ENCODE results near the gene ENTR1. TPM values are rescaled to one million over a fixed set of nuclear protein-coding genes. Genes with fewer than 3 reads are reported as not detected.
"Not testable (repeated sequence)": the region's sequence is repeated elsewhere in the genome, so short reads cannot be mapped to it uniquely, and the experiment has no call there.

The ENTR1 gene
- total RNA-seq, 1 experiment from 2014 or later: 196 TPM

DNA sequence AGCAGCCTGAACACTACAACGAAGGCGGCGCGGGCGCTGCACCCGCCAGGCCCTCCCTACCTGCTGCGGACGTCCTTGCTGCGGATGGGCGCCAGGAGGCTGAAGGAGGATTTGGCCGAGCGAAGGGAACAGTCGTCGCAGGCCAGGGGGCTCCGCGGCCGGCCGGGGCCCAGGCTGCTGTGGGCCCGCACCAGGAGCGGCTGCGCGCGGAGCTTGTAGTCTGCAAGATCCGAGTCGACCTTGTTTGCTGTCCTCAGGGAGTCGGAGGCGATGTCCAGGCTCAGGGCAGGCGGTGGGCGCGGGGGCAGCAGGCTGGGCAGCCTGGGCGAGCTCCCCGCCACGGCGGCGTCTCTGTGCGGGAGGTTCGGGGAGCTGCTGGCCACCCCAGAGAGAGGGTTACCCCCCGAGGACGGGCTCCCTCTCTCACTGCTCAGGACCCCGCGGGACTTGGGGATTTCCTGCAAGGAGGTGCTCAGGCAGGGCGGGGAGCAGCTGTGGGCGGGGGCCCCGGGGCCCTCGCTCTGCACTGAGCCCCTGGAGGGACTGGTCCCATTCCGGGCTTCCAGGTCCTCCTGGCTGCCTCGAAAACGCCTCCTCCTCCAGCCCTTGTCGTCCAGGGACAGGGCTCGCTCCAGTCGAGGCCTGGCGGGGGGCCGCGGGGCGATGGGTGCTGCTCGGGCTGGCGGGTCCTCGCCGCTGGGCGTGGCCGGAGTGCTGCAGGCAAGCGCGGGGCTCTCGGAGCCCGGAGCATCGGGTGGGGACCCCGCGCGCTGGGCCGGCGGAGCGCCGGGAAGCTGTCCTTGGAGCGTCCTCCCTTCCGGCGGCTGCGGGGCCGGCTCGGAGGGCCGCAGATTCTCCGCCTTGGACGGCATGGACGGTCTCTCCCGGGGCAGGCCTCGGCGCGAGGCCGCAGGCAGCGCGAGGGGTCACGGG lies 28.4 kb upstream of the ENTR1 start:
- DNase-seq (ENCODE audit: low spot score): peak; percentile 41

DNA sequence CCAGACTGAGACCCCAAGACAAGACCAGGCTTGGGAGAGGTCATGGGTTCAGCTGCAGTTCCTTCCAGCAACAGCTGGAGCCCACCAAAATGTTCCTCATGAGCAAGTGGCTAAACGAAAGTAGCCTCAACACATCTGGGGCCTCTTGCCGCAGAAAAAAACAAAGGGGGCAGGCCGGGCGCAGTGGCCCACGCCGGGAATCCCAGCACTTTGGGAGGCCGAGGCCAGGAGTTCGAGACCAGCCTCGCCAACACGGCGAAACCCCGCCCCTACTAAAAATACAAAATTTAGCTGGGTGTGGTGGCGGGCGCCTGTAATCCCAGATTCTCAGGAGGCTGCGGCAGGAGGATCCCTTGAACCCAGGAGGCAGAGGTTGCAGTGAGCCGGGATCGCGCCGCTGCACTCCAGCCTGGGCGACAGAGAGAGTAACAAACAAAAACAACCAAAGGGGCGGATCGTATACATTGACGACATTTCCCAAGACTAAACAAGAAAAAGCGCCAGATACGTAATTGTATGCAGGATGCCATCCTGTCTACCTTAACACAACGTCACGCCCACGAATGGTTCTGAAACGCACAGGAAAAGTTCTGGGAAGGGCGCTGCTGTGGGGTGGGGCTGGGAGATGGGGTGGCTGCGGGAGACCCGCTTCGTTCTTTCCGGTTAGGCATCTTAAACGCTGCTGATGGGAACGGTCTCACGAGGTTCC lies 27.6 kb upstream of the ENTR1 start:
- peak; percentile 10 for DNase-seq (ENCODE audit: low spot score)

DNA sequence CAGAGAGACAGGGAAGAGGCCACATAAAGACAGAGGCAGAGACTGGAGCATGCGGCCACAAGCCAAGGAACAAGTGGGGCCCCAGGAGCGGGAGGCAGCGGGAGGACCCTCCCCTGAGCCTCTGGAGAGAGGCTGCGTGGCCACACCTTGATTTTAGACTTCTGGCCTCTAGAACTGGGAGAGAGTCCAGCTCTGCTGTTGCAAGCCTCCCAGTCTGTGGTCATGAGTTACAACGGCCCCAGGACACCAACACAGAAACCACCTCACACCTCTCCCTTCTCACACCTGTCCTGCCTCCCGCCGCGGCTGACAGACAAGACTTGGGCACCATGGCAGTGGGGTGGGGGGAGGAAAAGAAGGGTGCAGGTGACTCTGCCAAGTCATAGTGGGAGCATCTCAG lies 27.0 kb upstream of the ENTR1 start:
- no peak for DNase-seq (ENCODE audit: low spot score)

DNA sequence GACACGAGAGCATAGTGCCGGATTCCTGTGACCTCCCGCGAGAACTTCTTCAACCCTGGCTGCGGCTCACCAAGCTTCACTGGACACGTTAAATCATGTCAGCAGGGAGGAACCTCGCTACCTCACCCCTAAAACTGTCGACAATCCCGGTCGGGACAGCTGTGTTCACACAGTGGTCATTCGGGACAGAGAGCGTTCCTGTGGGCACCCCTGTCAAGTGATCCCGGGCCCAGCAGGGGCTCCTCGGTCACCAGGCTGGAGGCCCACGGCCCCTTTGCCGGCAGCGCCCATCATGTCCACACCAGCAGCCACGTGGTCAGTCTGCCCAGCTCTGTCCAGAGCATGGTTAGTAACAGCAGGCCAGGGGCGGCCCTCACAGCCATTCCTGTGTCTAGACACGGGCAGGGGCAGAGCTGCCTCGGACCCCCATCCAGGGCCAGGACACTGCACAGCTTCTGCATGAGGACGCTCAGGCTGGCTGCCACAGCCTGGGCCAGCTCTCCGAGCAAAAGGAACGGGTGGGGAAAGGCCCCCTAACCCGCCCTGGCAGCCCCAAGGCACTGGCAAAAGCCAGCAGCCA lies 25.7 kb upstream of the ENTR1 start:
- no peak for DNase-seq (ENCODE audit: low spot score)

DNA sequence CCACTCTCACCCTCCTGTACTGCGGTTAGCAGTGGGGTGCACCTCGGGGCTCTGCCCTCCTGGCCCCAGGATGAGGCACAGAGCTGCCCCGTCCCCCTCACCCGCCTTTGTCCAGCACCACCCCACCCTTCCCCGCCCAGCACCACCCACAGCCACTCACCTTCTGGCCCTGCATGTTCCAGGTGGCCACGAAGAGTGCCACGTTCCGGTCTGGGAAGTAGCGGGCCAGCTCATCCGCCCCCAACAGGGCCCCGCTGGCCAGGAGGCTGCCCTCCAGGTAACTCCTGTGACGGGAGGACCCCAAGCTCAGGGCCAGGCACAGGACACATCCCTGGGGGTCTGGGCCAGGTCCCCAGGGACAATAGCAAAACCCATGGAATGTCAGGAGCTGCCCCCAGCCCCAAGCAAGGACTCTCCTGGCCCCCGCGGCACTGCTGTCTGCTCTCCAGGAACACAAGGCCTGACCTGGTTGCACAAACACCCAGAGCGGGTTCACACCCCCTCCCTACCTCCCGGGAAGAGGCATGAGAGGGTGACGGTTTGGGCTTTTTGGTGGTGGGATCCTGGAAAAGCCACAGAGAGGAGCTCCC lies 24.3 kb upstream of the ENTR1 start:
- DNase-seq (ENCODE audit: low spot score): no peak

DNA sequence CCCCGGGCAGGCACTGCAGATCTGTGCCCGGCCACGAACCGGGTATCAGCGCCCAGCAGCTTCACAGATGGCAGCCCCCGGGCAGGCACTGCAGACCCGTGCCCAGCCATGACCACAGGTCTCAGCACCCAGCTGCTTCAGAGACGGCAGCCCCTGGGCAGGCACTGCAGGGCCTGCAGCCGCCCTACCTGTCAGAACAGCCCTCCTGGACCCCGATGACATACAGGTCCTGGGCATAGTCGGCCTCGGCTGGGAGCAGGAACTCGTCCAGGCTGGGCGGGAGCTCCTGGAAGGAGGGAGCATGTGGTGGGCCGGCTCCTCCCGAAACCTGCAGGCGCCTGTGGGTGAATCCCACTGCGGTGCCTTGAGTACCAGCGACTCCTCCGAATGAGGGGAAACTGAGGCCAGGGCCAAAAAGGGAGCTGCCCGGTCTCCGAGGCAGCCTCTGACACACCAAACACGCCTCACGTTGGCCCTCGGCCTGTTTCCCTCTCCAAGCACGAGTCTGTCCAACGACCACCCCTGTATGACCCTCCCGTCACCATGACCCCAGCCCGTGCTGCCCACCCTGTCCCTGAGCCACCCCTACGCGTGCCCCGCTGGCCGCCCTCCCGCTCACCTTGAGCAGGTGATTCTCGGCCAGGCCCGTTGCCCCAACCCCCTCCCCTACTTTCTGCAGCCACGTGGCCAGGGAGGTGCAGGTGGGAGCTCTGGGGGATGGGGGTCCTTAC lies 23.6 kb upstream of the ENTR1 start:
- no peak for DNase-seq (ENCODE audit: low spot score)

DNA sequence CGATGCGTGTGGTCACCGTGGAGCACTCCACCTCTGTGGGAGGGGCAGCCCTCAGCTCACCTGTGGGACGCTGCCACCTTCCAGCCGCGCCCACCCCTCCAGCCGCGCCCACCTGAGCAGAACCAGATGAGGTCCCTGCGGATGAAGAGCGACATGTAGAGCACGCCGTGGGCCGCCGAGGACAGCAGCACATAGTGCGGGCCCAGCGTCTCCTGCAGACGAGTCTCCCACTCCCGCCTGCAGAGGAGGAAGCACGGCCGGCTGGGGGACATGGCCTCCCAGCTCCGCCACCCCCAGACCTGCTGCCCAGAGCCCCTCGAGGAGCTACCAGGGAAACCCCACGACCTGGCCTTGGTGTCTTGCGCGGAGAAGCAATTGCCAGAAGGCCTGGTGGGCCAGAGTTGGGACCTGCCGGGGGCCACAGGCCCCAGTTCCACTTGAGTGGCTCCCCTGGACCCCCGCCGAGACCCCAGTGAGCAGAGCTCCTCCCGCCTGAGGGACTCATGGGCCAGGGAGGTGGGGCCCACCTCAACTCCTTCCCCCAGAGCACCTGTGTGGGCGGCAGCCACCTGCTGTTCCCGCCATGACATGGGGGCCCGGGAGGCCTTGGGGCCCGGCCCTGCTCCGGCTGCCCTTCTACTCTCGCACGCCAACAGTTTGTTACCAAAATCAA lies 22.8 kb upstream of the ENTR1 start:
- DNase-seq (ENCODE audit: low spot score): no peak

DNA sequence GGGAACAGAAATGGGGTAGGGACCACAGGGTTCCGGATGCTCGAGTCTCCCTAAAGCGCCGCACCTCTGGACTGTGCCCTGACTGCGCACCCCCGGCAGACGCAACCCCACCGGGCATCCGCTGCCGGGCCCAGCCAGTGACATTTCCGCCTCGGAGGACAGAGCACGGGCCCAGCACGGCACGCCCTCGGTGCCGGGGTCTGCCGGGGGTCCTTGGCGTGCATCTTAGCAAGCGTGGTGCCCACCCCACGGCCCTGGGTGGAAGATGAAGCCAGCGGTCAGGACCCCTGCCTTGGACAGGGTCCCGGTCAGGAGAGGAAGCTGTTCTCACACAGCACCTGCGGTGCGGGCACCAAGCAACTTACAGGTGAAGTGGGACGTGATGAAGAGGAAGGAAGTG lies 22.2 kb upstream of the ENTR1 start:
- DNase-seq (ENCODE audit: low spot score): no peak

DNA sequence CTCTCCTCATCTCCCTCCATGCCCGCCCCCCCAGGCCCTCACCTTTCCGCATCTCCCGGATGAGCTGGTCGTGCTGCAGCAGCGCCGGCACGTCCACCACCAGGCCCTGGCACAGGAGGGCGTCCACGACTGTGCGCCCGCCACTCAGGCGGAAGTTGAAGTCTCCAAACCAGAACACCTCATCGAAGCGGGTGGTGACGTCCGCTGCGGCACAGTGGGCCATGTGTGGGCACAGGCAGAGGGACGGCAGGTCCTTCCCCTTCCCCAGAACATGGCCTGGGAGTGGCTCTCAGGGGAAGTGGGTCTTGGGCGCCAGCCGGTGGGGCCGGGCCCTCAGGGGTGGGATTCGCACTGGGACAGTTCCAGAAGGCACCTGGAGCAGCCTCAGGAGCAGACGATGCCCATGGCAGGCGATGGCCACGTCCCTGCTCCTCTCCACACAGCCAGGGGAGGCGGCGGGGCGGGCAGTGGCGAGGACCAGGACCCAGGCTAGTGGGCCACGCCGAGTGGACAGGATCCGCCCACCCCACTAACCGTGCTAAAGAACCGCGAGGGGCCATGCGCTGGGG lies 21.5 kb upstream of the ENTR1 start:
- no peak for DNase-seq (ENCODE audit: low spot score)

DNA sequence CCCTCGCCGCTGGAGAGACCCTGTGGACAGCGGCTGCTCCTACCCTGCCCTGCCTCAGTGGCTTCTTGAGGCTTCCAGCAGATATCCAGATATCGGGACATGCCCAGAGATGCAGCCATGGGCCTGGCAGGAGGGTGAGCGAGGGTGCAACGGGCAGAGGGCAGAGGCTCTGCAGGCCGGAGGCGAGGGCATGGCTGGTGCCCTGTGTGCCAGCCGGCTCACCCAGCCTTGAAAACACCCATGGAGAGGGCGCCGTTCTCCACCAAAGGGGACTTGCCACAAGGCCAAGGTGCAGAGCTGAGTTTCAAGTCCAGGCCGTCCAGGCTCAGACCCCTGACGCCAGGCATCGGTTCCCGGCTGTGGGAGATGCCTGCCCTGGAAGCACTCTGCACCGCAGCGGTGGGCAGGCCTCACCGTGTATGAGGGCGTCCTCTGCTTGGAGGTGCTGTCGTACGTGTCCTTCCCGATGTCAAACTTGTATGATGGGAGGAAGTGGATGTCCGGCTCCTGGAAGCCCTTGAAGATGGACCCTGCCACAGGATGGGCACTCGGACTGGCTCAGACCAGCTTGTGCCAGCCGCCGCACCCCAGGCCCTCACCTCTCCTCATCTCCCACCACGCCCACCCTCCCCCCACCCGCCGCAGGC lies 20.3 kb upstream of the ENTR1 start:
- DNase-seq (ENCODE audit: low spot score): no peak

DNA sequence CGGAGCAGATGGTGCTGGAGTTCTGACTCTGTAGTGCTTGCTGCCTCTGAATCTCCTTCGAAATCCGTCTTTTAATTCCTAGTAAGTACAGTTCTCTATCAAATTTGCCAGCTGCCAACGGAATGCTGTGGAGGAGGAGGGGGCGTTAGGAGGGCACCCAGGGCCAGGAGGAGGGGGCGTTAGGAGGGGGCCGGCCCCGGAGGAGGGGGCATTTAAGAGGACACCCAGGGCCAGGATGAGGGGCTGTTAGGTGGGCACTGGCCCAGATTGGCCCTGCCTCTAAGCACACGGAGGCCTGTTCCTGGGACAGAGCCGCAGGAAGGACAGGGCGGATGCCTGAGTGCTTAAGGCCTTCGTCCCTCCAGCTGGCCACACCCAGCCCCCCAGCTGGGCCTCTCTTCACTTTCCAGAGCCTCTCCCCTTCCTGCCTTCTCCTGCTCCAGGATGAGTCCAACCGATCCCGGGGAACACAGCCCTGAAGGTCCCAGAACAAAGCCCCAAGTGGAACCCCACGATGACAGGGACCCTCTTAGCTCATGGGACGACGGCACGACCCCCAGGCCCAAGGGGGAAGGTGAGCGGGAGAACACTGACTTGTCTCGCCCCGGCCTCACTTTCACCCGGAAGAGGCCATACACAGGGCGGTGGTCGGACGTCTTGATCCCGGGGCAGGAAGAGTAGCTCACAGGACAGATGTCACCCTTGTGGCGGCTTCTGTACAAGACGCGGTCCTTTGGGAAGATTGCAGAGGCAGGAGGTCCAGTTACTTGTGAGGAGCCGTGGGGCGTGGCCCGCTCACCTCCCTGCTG lies 19.5 kb upstream of the ENTR1 start:
- DNase-seq (ENCODE audit: low spot score): no peak

DNA sequence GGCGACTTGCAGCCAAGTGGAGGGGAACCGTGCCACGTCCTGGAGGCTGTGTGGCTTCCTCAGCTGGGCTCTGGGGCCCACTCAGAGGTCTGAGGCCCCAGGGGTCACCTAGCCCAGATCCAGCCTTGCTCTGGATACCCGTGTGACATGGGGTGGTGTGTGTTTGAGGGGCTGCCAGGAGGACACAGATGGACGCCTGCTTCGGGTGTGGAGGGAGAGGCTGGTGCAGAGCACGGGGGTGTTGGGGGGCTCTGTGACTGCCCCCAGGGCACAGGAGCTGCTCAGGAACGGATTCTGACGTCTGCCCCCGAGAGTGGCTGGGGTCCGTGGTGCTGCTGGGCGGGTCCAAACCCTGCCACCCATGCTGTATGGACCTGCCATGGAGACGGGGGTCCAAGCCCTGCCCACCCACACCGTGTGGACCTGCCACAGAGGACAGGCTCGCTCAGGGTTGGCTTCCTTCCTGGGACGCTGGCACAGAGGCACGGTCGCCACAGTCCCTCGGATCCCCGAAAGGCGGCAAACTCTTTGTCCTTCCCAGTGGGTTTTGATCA lies 18.7 kb upstream of the ENTR1 start:
- no peak for DNase-seq (ENCODE audit: low spot score)

DNA sequence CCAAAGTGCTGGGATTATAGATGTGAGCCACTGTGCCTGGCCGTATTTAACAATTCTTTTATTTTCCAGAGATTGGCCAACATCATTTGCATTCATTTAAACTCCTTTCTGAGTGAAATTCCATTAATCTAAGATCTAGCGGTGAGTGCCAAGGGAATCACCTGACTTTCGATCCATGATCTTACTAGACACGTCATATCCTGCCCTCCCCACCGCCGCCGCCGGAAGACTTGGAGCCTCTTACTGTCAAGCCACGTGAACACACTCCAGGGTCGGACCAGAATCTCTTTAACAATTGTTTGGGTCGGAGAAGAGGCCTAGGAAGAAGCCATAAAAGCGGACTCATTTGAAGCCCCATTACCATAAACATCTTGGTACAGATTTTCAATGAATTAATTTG lies 16.4 kb upstream of the ENTR1 start:
- no peak for DNase-seq (ENCODE audit: low spot score)

DNA sequence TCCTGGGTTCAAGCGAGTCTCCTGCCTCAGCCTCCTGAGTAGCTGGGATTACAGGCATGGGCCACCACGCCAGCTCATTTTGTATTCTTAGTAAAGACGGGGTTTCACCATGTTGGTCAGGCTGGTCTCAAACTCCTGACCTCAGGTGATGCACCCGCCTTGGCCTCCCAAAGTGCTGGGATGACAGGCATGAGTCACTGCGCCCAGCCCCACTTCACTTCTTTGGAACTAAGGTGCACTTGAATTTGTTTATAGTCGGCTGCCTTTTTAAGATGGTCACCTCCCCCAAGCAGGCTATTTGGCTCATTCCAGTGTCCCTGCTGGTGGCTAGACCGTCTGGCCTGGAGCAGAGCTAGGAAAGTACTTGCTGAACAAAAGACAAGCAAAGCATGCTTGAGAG lies 15.0 kb upstream of the ENTR1 start:
- DNase-seq (ENCODE audit: low spot score): not testable (repeated sequence)

DNA sequence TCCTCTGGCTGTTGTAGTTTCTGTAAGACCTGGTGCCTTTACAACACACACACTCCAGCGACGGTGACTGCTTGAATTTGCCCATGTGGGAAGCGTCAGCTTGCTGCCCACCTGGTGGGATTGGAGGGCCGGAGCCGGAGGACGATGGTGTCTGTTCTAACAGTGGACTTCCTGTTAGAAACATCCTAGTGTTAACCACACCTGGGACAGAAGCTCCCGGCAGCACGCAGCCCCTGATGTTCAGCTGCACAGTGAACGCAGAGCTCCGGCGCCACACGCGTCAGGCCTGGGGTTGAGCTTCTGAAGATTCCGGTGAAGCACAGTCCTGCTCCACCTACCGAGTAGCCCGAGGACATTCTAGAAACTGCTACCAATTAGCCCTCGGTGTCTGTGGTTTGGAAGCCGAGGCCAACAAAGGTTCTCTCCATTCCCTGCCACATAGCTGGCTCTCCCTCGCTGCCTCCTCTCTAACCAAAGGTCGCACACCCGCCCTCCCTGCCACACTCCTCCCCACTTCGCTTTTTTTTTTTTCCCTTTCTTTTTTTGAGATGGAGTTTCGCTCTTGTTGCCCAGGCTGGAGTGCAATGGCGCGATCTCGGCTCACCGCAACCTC lies 14.4 kb upstream of the ENTR1 start:
- no peak for DNase-seq (ENCODE audit: low spot score)

DNA sequence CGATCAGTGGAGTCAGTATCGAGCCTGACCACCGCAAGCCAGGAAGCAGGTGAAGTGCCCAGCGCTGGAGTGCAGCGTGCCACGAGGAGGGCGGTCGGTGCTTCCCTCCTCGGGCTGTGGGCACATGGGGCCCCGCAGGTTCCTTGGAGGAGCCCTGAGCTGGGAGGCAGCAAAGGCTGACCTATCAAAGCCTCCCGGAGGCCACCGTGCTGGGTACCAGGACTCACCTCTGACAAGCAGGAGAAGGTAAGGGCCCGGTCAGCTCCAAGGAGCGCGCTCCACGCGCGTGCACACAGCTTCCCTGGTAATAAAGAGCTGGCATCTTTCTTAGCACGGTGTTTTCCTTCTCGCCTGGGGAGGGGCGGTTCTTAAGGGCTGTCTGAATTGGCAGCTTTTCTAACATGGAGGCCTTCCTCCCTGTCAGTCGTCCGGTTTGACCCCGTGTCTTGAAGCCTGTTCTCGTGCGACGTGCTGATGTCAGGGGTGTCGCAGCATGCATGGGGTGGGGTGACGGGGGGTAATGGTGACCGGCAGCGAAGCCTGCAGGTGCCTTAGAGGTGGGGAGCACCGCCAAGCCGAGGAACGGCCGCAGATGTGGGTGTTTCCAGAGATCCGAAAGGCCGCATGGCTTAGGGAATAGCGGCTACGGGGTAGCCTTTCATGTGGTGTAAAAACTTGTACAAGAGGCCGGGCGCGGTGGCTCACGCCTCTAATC lies 13.2 kb upstream of the ENTR1 start:
- no peak for DNase-seq (ENCODE audit: low spot score)

DNA sequence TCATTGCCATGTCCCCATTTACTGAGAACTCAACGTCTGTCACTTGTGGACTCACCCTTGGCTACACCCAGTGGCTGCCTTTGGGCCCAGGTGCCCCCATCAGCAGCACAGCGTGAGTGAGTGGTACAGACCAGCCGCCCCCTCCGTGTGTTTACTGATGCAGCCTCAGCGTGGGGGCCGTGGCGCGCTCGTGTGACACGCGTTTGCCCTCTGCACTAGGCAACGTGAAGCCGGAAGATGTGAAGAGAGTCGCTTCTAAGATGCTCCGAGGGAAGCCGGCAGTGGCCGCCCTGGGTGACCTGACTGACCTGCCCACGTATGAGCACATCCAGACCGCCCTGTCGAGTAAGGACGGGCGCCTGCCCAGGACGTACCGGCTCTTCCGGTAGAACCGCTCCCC lies 12.5 kb upstream of the ENTR1 start:
- DNase-seq (ENCODE audit: low spot score): no peak

DNA sequence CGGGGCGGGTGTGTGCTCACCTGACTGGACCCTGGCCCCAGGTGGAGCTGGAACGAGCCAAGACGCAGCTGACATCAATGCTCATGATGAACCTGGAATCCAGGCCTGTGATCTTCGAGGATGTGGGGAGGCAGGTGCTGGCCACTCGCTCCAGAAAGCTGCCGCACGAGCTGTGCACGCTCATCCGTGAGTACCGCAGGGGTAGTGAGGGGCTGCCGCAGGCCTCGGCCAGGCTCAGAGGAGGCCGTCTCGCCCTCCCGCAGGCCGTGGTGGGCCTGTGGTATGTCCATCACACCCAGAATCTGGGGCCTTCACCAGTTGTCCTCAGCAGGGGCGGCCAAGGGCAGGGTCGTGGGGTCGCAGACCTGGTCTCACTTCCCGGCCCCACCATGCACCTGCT lies 11.4 kb upstream of the ENTR1 start:
- no peak for DNase-seq (ENCODE audit: low spot score)
